NCI-H1105 treated with DMSO at 0.1 percent for 48 hours (cell line): ENCODE data around the gene ADAMTS1.

ENCODE experiments used
- DNase-seq: peaks from one replicate; lab custom pipeline; 2025; lab: John Stamatoyannopoulos, UW

The ADAMTS1 gene

DNA sequence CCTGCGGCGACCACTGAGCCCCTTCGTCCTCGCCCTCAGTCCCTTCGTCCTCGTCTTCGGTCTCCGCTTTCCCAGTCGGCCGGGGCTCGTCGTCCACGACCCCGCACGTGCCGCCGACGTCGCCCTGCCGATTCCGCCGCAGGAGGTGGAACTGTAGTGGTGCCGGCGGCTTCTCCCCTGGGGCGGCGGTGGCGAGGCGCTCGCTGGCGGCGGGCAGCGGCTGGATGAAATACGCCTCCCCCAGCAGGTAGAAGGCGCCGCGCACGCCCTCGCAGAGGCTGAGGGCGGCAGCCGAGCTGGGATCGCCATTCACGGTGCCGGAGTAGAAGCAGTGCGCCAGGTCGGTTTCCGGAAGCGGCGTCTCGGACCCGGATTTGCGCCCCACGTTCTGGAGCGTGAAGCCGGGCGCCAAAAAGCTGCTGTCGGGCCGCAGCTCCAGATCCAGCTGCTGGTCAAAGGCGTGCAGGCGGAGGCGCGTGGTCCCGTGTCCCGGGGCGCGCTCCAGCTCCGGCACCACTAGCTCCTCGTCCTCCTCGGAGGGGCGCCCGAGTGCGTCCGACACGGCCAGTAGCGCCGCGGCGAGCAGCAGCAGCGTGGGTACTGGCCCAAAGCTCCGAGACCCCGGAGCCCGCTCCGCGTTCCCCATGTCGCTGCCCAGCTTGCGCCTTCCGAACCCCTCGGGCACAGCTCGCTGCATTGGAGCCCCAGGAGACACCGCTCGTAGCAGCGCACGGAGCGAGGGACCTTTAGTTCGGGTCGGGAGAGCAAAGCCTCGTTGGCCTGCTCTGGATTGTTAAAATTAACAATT lies 747 bp downstream of the ADAMTS1 start:
- no peak for DNase-seq

DNA sequence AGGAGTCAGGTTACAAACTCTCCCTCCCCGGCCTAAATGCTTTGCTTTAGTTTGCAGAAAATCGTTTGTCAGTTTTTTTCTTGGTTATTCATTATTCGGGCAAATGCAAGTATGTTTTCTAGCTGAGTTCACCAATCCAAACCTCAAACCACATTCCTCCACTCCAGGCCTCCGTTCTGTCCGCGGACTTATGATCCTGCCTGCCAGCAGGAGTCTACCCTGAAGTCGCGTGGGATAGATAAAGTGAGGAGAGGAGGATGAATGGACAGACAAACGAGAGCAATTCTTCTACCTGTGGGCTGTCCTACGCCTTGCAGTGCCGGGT lies 1.3 kb downstream of the ADAMTS1 start:
- no peak for DNase-seq

DNA sequence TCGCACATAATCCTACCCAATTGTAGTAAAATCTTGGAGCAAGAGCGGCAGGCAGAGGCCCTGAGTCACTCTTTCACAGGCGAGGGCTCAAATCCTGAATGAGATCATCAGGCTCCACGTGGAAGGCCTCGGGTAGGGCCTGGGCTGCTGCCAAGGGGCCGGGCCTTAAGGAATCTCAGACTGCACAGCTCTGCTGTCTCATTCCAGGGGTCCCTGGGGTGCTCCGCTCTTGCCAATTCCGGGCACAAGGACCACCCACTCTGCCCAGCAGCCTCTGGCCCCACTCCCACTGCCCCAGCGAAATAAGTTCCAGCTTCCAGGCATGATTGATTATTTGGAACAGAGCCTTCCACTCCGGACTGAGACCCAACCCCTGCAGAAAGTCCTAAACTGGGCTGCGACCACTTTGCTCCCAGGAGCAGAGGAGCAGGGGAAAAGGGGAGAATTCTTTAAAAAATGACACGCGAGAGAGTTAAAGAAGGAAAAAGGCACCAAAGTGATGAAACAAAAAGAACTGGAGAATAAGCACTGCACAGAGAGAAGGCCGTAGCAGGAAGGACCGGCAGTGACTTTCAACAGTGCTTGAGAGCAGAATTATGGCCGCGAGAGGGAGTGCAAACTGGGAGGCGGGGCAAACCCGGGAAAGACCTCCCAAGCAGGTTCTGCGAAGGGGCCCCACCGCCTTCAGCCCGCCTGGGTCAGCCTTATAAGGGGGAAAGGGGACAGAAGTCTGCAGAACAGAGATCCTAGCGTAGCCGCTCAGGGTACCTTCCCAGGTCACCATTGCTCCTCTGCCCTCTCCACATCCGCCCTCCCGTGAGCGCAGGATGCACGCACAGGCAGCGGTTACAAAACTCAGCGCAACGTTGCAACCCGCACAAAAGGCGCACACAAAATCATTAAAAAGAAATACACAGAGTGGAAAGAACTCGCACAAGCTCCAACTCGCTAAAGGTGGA lies 2.0 kb downstream of the ADAMTS1 start:
- no peak for DNase-seq

DNA sequence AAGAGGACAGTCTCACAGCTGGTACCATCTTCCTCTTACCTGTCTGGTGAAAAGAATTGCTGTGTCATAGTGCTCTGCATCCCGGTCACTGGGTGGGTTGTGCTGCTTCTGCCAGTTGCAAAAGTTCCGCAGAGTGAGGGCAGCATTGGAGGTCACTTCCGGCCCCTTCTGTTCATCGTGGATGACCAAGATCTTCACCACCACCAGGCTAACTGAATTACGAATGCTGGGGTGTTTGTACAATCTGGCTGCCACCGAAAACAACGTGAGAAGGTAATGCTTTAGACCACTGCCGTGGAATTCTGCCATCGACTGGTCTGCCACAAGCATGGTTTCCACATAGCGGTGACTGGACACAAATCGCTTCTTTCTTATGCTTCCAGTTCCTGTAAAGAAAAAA lies 2.9 kb downstream of the ADAMTS1 start:
- DNase-seq: no peak

DNA sequence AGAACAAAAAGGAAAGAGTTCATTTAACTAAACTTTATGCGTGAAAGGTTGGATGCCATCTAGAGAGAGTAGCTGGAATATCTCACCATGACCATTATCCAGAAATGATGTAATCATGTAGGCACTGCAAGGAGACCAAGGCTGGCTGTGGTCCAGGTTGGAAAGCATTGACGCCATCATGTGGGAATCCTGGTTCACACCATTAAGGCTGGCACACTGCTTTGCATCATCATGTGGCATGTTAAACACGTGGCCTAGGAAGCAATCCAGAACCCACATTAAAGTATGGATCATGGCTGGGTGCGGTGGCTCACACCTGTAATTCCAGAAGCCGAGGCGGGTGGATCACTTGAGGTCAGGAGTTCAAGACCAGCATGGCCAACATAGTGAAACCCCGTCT lies 4.3 kb downstream of the ADAMTS1 start:
- no peak for DNase-seq

DNA sequence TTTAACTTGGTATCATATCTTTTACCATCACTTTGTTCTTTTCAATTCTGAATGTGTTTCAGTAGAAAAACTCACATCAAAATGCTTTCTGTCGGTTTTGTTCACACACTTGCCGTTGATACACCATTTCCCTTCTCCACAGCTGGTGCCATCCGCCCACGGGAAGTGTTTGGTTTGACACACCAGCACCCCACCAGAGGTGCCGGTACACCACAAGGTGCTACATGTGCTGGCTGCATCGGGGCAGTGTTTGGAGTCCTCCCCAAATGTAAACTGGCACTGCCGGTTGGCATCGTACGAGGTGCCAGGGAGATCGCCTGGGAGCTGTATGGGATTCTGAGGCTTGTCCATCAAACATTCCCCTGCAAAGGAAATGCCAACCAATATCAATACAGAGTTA lies 5.0 kb downstream of the ADAMTS1 start:
- DNase-seq: no peak

DNA sequence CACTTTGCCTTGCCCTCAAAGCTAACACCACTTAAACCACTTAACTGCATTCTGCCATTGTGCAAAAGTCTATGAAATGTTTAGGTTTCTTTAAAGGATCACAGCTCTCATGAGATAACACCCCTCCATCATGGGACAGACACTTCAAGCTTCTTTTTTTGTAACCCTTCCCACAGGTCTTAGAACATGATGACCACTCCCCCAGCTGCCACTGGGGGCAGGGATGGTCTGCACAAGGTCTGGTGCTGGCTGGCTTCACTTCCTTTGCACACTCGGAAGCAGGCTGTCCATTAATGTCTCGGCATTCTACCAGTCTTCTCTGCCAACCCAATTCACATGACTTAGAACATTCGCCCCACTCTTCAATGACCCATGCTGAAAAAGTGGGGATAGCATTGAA lies 7.7 kb downstream of the ADAMTS1 start:
- no peak for DNase-seq

DNA sequence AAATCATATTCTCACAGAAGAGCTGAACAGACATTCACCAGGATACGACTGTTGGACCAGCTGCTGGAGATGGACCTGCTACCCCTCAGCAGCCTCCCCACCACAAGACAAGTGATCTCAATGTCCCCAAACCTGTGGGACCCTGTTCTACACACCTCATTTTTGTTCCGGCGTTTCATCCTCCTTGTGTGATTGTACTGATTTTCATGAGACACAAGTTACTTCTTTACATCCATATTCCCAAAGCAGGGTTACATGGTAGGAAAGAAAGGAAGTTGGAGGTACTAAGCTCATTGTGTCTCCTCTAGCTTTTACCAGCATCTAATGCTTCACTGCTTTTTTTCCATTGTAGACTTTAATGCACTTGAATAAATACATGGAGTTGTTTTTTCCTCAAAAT lies 8.7 kb downstream of the ADAMTS1 start:
- DNase-seq: no peak

DNA sequence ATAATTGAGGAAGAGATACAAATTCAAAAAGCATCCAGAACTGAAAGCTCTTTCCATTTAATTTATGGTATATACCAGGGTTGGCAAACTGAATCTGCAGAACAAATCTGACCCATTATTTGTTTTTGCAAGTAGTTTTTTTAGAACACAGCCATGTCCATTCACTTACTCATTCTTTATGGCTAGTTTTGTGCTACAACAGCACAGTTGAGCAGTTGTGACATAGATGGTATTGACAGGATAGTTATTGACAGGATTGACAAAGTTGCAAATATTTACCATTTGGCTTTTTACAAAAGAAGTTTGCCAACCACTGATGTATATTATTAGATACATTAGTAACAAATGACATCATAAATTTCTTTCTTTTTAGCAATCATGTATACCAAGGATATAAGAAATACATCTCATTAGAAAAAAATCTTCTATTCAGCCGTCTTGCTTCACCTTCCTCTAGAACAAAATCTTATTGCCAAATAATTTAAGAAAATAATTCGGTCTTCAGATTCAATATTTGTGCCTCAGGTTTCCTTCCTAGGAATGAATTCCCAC lies 9.4 kb downstream of the ADAMTS1 start:
- DNase-seq: no peak

DNA sequence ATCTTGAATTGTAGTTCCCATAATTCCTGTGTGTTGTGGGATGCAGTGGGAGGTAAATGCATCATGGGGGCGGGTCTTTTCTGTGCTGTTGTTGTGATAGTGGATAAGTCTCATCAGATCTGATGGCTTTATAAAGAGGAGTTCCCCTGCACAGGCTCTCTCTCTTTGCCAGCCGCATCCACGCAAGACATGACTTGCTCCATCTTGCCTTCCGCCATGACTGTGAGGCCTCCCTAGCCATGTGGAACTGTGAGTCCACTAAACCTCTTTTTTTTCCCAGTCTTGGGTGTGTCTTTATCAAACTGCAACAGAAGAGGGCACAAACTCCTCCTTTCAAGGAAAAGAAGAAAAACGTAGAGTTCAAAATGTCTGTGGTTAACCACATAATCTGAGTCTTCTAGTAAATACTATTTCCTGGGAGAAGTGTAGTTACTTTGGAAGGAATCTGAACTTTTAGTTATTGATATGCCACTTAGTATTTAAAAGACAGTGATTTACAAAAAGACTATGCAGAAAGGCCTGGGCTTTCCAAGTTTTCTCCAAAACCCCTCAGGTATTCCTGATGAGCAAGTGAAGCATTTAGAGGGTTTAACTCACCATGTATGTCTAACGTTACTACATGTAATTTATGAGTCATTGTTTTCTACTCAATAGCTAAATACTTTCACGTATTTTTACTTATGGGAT lies 10.0 kb downstream of the ADAMTS1 start:
- DNase-seq: no peak

DNA sequence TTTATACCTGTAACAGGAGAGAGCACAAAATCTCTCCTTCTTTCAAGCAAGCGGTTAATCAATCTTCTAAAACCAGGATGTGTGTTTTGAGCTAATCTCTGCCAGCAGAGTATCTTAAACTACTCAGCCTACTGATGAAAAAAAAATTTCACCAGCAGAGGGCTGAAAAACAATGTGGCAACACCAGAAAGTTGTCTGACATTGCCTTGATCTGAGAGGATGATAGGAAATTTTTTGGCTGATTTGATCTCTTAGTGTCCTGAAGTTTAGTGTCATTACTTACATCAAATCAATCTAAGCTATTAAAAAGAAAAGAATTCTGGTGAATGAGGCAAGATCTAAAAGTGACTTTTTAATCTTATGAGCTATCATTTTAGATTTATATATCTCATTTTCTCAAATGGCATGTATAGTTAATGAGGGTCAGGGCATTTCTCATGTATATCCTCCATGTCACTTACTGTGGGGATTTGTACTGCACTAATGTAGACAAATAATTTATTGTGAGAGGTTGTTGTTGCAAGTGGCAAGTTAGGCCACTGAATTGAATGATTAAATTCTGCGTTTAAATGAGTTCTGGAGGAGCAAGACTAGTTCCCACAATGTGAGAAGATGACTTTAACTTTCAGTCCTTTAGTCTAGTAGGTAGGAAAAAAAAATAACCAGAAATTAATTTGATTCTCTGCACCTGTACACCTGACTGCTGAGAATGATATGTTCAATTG lies 10.9 kb downstream of the ADAMTS1 start:
- no peak for DNase-seq

DNA sequence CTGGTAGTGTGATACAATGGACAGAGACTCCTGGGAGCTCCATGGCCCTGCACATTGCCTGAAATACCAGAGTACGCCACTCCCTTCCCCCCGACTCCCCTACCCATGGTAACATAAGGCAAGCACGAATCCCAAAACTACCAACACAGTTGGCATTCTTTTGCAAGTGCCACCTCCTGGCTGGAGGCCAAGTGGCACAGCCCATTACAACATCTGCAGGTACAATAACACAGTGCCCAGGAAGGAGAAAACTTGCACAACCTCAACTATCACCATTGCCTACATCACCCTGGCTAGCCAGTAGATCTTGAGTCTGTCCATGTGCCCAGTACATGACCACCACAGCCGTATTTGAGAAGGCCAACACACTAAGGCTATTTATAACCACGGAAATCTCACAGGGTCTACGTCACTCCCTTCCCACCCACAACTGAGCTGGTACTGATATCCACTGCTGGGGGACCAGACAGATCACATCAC lies 11.7 kb downstream of the ADAMTS1 start:
- no peak for DNase-seq

DNA sequence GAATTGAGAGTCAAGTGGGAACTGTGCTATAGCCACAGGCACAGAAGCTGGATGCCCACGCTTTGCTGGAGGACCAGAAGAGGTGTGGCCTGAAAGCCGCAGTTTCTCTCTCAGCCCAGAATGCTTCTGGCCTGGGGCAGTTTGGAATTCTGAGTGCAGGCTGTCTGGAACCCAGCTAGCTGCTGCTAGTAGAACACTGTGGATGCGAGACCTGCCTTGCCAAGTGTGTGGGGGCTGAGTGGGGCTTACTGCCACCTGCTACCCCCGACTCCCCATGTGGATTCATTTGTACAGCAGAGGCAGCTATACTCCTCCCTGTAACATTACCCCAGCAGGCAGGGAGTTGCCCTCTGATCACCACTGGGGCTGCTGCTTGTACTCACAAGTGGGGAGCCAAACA lies 12.2 kb downstream of the ADAMTS1 start:
- DNase-seq: no peak

DNA sequence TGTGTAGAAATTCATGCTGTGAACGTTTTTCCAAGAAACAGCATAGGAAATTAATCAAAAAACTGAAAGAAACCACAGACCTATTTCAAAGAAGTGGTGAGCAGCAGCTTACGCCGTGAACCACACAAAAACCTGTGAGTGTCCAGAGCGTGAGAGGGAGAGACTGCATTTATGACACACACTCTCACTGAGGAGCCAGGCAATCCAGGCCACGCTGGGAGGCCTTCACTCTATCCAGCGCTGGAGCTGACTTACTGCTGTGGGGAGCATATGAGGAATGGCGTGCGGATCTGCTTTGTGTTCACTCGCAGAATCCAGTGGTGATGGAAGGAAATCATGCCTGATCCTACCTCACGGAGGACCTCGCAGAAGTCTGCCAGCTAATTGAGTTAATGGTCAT lies 12.7 kb downstream of the ADAMTS1 start:
- no peak for DNase-seq

DNA sequence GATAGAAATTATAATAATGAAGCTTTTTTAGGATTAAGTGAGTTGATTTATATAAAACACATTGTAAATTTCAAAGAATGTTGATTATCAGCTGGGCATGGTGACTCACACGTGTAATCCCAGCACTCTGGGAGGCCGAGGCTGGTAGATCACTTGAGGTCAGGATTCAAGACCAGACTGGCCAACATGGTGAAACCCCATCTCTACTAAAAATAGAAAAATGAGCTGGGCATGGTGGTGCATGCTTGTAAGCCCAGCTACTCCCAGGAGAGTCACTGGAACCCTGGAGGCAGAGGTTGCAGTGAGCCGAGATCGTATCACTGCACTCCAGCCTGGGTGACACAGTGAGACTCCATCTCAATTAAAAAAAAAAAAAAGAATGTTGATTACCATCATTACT lies 18.4 kb downstream of the ADAMTS1 start:
- DNase-seq: no peak

DNA sequence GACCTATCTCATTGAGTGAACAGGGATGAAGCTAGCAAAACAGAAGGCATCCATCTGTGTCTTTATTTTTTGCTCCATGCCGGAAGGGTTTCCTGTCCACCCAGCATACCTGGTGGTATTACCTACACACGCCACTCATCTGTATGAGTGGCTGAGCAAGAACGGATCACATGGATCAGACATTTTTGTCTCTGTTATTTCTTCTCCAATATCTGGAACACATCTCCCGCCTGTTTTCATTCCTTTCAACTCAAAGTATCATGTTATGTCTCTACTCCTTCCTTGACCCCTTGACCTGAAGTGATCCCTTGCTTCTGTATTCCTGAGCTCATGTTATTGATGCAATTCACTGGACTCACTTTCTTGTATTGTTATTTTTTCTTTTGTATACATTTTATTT lies 24.7 kb downstream of the ADAMTS1 start:
- no peak for DNase-seq

DNA sequence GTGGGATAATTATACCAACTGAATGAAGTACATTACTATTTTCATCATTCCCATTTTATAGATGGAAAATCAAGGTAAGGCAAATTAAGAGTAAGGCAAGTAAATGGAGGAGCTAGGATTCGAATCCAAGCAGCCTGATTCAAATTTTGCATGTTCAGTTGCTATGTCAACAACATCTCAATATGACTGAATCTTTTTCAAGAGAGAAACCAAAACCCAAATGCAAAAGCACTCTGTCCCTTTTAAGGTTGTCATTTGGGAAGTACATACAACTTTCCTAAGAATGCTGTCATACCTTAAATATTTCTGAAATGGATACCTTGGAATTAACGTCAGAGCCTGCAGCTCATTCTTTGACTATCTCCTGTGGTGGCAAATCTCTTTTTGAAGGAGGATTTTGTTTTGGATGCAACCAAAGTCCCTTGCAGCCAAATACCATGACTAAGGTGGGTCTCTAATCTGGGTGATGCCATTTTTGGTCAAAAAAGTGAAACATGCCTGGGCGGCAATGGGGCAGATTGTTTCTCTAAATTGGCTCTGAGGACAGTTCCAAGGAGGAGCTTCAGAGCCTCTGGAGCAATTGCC lies 25.4 kb downstream of the ADAMTS1 start:
- DNase-seq: no peak

DNA sequence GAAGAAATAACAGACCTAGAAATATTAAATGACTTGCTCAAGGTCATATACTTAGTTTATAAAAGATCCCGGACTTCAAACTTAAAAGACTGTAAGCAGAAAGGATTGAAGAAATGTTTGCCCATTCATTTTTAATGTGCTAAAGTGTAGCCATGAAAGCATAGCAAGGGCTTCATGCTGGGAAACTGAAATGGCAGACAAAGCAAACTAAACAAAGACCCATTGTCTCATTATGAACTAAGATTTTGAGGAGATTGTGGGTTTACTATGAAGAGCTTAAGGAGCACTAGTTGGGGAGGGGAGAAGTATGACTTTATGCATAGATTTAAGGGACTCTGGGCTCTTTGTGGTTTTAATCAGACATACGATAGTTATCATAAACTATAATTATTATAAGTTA lies 26.3 kb downstream of the ADAMTS1 start:
- no peak for DNase-seq

DNA sequence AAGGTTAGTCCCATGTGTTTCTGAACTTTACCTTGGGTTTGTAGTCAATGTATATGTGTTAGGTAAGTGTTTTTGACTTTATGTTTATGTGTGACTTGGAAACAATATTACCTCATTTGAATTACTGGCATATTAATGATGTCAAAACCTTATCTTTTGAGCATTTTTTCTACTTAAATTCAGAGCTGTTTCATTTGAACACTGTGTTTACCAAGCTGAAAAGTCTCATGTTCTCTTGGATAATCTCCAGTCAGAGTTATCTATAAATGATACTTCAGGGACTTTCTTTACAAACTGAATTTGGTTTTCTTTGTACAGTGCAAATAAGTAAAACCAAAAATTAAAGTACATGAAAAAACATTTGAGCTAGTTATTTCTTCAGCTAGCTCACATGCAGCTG lies 30.0 kb downstream of the ADAMTS1 start:
- no peak for DNase-seq

DNA sequence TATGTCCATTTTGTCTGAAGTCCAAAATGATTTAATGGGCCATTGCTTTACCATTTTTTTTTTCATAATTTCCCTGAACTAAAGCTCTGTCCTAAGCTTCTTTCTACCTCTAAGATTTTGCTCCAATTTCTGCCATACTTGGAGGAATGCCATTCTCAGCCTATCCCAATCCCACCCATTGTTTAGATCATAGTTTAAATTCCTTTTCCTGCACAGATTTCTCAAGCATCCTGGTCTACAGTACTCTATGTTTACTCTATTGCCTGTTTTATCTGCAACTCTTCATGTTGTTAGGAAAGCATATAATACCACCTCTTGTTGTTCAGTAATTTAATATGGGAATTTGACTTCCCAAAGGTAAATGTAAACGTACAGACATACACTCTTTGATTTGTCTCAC lies 30.8 kb downstream of the ADAMTS1 start:
- no peak for DNase-seq

DNA sequence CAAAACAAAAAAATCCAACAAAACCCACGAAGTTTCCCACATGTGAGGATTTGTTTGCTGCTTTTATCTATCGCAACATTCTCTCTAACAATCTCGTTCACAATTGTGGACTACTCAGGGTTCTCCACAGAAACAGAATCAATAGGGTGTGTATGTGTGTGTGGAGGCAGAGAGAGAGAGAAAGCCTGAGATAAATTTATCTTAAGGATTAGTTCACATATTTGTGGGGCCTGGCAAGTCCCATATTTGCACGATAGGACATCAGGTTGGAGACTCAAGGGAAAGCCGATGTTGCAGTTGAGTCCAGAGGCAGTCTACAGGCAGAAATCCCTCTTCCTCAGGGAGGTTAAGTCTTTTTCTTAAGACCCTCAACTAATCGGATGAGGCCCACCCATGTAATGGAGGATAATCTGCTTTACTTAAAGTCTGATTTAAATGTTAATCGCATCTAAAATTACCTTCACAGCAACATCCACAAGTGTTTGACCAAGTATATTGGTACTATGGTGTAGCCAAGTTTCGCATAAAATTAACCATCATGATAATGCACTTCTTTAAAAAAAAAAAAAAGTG lies 31.7 kb downstream of the ADAMTS1 start:
- DNase-seq: no peak
